Measurements from ENCODE around the gene TERB2.
"Not testable (repeated sequence)": the region's sequence is repeated elsewhere in the genome, so short reads cannot be mapped to it uniquely, and the experiment has no call there.

The TERB2 gene

GRCh38 chr15:45001180-45001579, 44.7 kb downstream of the TERB2 start:
- DNase-seq (ENCODE audit: low read depth in 2 of 2, low spot score in 1 of 2): not testable (repeated sequence)

GRCh38 chr15:45003731-45004410, 47.4 kb downstream of the TERB2 start:
- not testable (repeated sequence) for DNase-seq (ENCODE audit: low read depth in 2 of 2, low spot score in 1 of 2)

DNA sequence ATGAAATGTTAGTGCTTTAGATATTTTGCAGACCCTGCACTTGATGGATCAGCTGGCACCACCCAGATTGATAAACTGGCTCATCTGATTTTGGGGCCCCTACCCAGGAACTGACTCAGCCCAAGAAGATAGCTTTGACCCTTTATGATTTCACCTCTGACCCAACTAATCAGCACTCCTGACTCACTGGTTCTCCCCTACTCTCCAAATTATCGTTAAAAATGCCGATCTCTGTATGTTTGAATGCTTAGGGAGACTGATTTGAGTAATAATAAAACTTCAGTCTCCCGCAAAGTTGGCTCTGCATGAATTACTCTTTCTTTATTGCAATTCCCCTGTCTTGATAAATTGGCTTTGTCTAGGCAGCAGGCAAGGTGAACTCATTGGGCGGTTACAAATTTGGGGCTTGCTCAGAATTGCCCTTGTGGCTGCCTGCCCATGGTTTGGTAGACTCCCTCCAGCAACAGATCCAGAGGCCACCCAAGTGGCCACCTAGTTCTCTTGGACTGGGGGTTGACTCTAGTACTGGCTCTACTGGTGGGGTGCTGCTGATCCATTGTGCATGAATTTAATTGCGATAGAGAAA, 48.2 kb downstream of the TERB2 start:
- DNase-seq (ENCODE audit: low read depth in 2 of 2, low spot score in 1 of 2): not testable (repeated sequence)

GRCh38 chr15:45009046-45009445, 52.6 kb downstream of the TERB2 start:
- DNase-seq (ENCODE audit: low read depth in 2 of 2, low spot score in 1 of 2): no peak

DNA sequence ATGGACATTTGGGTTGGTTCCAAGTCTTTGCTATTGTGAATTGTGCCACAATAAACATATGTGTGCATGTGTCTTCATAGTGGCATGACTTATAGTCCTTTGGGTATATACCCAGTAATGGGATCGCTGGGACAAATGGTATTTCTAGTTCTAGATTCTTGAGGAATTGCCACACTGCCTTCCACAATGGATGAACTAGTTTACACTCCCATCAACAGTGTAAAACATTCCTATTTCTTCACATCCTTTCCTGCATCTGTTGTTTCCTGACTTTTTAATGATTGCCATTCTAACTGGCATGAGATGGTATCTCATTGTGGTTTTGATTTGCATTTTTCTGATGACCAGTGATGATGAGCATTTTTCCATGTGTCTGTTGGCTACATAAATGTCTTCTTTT, 58.6 kb downstream of the TERB2 start:
- DNase-seq (ENCODE audit: low read depth in 2 of 2, low spot score in 1 of 2): not testable (repeated sequence)

DNA sequence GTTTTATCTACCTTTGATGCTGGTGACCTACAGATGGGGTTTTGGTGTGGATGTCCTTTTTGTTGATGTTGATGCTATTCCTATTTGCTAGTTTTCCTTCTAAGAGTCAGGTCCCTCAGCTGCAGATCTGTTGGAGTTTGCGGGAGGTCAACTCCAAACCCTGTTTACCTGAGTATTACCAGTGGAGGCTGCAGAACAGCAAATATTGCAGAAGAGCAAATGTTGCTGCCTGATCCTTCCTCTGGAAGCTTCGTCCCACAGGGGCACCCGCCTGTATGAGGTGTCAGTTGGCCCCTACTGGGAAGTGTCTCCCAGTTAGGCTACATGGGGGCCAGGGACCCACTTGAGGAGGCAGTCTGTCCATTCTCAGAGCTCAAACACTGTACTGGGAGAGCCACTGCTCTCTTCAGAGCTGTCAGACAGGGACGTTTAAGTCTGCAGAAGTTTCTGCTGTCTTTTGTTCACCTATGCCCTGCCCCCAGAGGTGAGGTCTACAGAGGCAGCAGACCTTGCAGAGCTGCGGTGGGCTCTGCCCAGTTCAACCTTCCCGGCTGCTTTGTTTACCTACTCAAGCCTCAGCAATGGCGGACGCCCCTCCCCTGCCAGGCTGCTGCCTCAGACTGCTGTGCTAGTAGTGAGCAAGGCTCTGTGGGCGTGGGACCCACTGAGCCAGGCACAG, 63.9 kb downstream of the TERB2 start:
- DNase-seq (ENCODE audit: low read depth in 2 of 2, low spot score in 1 of 2): not testable (repeated sequence)

GRCh38 chr15:45020901-45021259, 64.4 kb downstream of the TERB2 start:
- DNase-seq (ENCODE audit: low read depth in 2 of 2, low spot score in 1 of 2): not testable (repeated sequence)

DNA sequence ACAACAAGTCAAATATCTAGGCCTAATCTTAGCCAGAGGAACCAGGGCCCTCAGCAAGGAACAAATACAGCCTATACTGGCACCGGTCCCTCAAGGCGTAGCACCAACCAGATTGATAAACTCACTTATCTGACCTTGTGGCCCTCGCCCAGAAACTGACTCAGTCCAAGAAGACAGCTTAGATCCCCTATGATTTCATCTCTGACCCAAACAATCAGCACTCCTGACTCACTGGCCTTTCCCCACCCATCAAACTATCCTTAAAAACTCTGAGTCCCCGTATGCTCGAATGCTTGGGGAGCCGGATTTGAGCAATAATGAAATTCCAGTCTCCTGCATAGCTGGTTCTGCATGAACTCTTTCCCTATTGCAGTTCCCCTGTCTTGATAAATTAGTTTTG, 64.9 kb downstream of the TERB2 start:
- DNase-seq (ENCODE audit: low read depth in 2 of 2, low spot score in 1 of 2): no peak

- DNase-seq (ENCODE audit: low read depth in 2 of 2, low spot score in 1 of 2): peak; percentile 67 to 82
Measured at GRCh38 chr15:45022871-45023658, 66.6 kb downstream of the TERB2 start, which contains the start of gene SORD. Gene SORD, plus strand, starts transcription at chr15:45023195. Its CDS starts 89 bp downstream, at chr15:45023284.

GRCh38 chr15:45023659-45024225, 67.3 kb downstream of the TERB2 start:
- DNase-seq (ENCODE audit: low read depth in 2 of 2, low spot score in 1 of 2): no peak

DNA sequence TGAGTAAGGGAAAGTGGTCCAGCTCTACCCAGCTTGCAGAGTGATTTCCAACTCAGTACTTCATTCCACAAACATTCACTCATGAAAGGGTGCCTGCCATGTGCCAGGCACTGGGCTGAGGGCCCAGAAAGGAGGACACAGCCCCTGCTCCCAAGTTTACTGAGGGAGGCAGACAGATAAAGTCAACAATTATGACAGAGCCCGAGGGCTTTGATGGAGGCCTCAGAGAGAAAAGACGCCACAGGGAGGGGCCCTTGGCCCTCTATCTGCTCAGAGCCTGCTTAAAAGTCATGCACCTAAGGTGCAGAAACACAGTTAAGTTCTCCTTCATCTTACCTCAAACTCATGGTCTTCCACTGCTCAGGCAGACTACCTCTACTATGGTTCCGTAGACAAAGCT, 68.2 kb downstream of the TERB2 start:
- not testable (repeated sequence) for DNase-seq (ENCODE audit: low read depth in 2 of 2, low spot score in 1 of 2)

DNA sequence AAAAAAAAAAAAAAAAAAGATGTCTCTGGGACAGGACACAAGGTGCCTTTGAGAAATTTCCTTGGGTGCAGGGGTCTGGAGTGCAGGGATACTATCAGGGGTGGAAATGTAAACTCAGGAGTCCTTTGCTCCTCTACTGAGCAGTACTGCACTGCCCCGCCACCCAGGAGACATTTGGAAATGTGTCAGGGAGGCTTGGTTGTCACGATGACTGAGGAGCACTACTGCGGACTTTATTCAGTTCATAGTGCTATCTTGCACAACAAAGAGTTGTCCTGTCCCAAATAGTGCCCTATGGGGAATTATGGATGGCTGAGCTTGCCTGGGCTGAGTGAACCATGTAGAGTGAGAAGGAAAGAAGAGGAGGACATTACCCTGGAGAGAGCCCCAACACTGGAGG, 69.1 kb downstream of the TERB2 start:
- not testable (repeated sequence) for DNase-seq (ENCODE audit: low read depth in 2 of 2, low spot score in 1 of 2)

DNA sequence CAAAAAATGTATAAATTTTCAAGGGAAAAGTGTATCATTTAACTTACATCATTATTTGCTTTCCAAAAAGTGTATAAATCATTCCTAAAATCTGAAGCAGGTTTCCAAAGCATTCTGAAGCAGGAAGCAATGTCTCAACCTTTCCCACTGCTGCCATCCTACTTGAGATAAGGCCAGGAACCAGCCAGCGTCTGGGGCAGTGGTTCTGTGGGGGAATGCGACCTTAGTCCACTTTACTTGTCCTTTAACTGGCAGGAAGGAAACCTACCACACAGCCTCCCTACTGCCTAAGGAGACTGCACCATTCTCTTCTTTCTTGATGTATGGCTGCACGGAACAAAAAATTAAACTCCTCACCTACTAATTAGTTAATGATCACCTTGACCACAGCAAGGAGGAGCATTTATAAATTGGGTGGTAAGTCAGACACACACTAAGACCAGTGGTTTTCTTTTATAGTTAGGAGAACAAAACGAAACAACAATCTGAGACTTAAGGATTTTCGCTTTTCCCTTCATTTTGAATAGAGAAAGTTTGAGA, 70.2 kb downstream of the TERB2 start:
- DNase-seq (ENCODE audit: low read depth in 2 of 2, low spot score in 1 of 2): no peak

GRCh38 chr15:45027220-45027619, 70.7 kb downstream of the TERB2 start:
- no peak for DNase-seq (ENCODE audit: low read depth in 2 of 2, low spot score in 1 of 2)
